ENCODE results near the gene LONRF2. TPM values are rescaled to one million over a fixed set of nuclear protein-coding genes. Genes with fewer than 3 reads are reported as not detected.

The LONRF2 gene
- total RNA-seq, 2 experiments from 2014 or later = not detected

DNA sequence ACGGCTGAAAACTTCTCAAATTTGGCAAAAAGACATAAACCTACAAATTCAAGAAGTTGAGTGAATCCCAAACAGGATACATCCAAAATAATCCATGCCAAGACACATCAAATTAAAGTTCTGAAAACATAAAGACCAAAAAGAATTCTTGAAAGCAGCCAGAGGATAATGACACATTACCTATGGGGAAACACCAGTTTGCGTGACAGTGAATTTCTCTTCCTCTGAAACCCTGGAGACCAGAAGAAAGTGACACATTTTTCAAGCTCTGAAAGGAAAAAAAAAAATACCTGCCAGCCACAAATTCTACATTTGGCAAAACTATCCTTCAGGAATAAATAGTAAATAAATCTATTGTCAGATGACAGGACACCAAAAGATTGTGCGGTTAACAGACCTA lies 93.9 kb downstream of the LONRF2 start:
- DNase-seq = no peak
- Mint-ChIP-seq H3K36me3 (no peaks in the 10 kb centered on the region), H3K9me3 (peaks cover under 1% of the 10 kb centered on the region), H3K27me3 (no peaks in the 10 kb centered on the region), H3K27ac (no peak overlapping the region), H3K4me1 (no peaks in the 10 kb centered on the region), H3K4me3 (no peak overlapping the region)

DNA sequence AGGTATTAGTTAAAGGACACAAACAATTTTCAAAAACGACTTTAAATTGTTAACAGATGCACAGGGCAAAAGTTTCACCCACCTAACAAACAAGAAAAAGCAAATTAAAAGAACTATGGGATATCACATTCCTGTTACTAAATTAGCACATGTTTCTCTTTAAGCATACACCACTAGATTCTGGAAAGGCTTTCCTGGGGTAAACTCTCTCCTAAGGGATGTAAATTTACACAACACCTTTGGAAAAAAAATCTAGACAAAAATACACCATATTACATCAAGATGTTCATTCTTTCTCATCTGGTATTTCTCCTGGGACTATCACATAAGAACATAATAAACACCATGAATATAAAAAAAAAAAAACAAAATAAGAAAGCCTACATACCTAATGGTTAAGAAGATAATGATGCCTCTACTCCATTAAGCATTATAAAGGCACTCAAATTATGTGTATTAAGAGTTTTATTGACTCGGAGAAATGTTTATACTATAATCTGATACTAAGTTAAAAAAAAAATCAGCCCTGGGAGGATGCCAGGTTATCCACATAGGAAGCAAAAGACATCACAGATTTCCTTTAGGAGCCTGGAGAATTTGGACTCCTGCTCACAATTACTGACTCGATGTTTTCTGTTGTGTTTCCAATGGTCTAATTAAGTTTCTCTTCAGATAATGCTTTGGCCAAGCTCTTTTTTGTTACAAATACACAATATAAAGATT lies 97.2 kb downstream of the LONRF2 start:
- no peak overlapping the region for H3K4me3 Mint-ChIP-seq

DNA sequence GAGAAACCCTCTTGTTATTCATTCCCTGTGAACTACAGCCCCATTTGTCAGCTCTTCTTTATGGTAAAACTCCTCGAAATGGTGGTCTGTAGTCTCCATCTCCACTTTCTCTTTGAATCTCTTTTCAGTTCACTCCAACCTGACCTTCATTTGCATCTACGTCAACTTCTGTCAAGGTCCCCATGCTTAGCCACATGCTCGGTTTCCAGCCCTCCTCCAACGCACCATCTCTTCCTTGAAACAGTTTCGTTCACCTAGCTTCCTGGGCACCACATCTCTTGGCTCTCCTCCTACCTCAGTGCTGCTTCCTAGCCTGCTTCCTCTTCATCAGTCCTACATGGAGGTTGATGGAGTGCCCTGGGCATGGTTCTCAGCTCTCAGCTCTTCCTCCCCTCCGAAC lies 98.8 kb downstream of the LONRF2 start:
- Mint-ChIP-seq H3K9me3 (no peaks in the 10 kb centered on the region), H3K4me3 (no peak overlapping the region), H3K36me3 (no peaks in the 10 kb centered on the region), H3K27ac (no peak overlapping the region), H3K27me3 (no peaks in the 10 kb centered on the region), H3K4me1 (no peaks in the 10 kb centered on the region)
- DNase-seq = no peak

More for the DNA sequence above, 97.2 kb downstream of the LONRF2 start:
- Mint-ChIP-seq H3K4me1 (no peaks in the 10 kb centered on the region), H3K27ac (no peak overlapping the region), H3K27me3 (no peaks in the 10 kb centered on the region), H3K36me3 (no peaks in the 10 kb centered on the region), H3K9me3 (no peaks in the 10 kb centered on the region)
- no peak for DNase-seq

Other genes with a start within 250 kb of the LONRF2 start
- 1 to 10 TPM; 2.6 to 2.9 TPM for gene AFF3, start 179.9 kb downstream of the LONRF2 start, total RNA-seq
- gene CHST10, start 95.2 kb upstream of the LONRF2 start, total RNA-seq = 10 to 100 TPM; 13.4 to 14.7 TPM
- gene NMS, start 148.0 kb upstream of the LONRF2 start, total RNA-seq = not detected
- 10 to 100 TPM; 42.6 to 45.4 TPM for gene PDCL3, start 240.5 kb upstream of the LONRF2 start, total RNA-seq